ENCODE results near the gene CAPN10.

DNA sequence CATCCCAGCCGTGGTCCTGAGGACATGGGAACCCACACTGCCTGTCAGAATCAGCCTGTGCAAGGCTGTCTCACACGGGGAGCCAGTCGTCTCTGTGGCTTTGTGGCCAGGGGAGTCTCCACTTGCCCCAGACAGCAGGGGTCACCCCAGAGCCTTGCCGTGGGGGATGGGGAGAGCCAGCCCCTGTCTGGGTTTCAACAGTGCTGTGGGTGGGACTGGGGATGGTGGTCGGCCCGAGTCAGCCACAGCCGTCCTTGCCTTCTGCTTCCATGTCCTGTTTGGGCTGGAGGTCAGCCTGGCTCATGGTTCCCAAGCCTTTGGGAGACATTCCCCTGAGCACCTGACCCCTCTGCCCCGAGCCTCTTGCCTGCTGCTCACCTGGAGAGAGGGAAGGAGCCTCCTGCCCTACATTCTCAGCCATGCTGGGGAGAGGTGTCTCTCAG lies 58.3 kb downstream of the CAPN10 start:
- TF ChIP-seq, protein P1, sequence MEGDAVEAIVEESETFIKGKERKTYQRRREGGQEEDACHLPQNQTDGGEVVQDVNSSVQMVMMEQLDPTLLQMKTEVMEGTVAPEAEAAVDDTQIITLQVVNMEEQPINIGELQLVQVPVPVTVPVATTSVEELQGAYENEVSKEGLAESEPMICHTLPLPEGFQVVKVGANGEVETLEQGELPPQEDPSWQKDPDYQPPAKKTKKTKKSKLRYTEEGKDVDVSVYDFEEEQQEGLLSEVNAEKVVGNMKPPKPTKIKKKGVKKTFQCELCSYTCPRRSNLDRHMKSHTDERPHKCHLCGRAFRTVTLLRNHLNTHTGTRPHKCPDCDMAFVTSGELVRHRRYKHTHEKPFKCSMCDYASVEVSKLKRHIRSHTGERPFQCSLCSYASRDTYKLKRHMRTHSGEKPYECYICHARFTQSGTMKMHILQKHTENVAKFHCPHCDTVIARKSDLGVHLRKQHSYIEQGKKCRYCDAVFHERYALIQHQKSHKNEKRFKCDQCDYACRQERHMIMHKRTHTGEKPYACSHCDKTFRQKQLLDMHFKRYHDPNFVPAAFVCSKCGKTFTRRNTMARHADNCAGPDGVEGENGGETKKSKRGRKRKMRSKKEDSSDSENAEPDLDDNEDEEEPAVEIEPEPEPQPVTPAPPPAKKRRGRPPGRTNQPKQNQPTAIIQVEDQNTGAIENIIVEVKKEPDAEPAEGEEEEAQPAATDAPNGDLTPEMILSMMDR (IDR thresholded peaks at IDR 0.05): no peak
- TF ChIP-seq POLR2AphosphoS5 (IDR thresholded peaks at IDR 0.05): no peak
- no peak for TF ChIP-seq POLR2A (IDR thresholded peaks at IDR 0.05)
